GM10847 (cell line): ENCODE results near the gene FOXO3.

Source experiments
- POLR2A ChIP-seq: IDR thresholded peaks from 2 replicates; pipeline ENCODE4 v1.6.1; 2011; ENCODE audit not compliant: insufficient read length; ENCODE audit errors: extremely low read depth

The FOXO3 gene

DNA sequence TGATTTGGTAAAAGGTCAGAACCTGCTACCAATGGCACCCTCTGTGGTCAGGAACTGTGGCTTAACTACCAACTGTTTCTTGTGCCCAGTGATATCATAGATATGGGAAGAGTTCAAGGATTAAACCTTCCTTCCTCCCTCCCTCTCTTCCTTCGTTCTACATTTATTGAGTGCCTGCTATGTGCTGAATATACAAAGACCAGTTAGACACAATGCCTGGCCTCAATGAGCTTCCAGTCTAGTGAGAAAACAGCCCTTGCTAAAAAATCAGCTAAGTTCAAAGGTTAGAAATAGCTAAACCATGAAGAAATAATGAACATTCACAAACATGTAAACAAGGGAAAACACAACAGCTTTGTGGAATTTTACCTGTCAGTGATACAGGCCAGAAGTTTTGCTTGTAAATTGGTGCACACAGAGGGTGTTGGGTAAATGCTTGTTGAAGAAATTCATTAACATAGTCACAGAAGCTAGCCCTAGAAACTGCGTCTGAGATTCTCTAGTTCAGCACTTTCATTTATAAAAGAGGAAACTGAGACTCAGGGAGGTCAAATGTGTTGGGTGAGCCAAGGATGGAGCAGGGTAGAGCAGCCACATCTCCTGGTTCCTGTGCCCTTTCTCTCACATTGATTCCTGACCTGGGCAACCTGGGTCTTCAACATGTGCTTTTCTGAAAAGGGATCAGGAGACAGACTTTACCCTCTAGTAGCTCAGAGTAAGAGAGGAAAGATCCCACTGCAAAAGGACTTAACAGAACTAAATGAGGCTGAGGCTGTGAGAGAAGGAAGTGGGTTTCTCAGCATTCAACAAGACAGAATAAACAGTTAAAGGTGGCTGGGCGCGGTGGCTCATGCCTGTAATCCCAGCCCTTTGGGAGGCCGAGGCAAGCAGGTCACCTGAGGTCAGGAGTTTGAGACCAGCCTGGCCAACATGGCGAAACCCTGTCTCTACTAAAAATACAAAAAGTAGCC lies 14.4 kb upstream of the FOXO3 start:
- TF ChIP-seq POLR2A: no peak

DNA sequence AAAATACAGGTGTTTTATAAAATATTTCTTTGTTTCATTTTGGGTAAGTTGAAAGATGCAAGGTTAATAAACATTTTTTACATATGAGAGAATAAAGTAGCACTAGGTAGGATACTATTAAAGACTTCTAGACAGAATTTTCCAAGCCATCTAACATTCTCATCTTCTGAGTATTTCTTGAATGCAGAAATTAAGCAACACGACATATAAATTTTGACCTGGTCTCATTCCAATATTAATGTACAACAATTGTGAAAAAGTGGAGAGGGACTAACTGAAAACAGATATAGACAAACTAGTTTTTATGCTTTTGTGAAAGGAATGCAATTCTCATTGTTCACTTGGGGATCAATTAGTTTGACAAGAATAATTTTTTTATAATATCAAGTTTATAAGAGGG lies 11.5 kb upstream of the FOXO3 start:
- TF ChIP-seq POLR2A: no peak

DNA sequence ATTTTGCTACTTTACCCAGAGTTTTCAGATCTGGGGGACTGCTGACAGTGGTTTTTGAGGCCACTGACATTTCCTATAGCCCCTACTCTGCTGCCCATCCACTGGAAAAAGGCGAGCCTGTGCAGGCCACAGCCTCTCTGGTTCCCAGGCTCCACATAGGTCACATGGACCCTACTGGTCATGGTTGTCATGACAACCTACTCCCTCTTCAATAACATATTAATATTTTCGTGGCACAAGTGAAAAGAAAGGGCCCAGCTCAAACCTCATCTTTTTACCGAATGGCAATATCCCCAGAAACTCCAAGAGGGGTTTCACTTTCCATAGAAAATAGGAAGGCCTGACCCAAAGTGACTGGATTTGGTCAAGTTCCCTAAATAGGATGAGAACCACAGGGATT lies 11.0 kb upstream of the FOXO3 start:
- no peak for TF ChIP-seq POLR2A

GRCh38 chr6:108550256-108550655 lies 10.5 kb upstream of the FOXO3 start:
- no peak for TF ChIP-seq POLR2A

- no peak for TF ChIP-seq POLR2A
Measured at GRCh38 chr6:108555399-108556052, 5.2 kb upstream of the FOXO3 start.

- no peak for TF ChIP-seq POLR2A
Measured at GRCh38 chr6:108556250-108556649, 4.5 kb upstream of the FOXO3 start.

GRCh38 chr6:108556866-108557493 lies 3.7 kb upstream of the FOXO3 start:
- no peak for TF ChIP-seq POLR2A

DNA sequence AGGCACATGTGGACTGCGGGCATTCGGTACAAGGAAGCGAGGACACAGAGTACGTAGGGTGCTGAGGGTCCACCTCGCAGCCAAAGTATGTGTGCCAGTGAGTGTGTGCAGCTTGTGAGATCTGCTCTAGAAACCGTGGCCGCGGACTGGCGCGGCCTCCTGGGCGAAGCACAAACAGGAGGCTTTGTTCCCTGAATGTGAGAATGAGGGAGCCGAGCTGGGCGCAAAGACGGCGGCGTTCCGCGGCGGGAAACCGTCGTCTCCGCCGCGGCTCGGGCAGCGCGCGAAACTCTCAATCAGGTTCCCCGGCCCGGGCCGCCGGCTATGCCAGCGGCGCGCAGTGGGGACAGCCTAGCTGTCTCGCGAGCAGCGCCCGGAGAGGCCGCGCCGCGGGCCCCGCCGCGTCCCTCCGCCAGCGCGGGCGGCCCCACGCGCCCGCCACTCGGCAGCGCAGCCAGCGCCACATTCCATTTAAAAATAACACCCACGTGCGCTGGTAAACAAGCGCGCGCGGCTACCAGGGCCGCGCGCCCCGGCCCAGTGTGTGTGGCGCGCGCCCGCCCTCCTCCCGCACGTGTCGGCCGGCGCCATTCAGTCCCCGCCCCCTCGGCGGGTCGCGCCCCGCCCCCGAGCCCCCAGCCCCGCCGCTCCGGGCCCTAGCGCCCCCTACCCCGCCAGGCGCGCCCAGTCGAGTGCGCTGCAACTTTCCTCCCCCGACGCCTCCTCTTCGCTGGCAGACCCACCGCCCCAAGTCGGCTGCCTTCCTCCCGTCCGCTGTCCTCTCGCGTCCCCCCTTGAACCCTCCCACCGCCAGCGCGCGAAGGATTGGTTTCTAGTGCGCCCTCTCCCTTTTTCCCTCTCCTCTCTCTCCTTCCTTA lies 3.0 kb upstream of the FOXO3 start:
- TF ChIP-seq POLR2A: no peak

DNA sequence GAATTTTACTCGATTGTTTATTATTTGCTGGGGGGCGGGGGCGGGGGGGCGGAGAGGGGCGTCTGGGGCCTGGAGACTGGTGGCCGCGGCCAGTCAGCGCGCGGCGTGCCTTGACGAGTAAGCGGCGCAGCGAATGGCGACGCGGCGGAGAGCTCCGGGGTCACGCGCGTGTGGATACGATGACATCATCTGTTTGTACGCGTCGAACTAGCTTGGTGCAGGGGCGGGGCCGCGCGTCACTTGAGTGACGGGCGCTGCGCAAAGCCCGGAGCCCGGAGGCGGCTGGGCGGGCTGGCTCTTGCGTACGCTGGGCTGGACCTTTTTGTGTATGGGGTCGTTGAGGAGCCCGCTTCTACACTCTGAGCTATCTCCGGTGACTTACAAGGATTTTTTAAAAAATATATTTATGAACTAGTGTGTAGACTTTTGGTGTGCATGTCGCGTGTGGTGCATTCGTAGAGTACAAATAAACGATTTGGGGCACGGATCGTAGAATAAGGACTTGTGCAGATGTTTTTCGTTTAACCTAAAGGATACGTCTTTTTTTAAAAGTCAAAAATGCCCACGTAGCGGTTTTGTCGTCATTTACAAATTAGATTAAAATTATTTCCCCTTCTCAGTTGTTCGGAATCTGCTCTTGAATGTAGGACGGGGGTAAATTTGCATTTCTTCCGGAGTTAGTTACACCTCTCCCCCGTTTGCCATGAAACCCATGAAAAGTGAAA lies 2.2 kb upstream of the FOXO3 start:
- TF ChIP-seq POLR2A: no peak

DNA sequence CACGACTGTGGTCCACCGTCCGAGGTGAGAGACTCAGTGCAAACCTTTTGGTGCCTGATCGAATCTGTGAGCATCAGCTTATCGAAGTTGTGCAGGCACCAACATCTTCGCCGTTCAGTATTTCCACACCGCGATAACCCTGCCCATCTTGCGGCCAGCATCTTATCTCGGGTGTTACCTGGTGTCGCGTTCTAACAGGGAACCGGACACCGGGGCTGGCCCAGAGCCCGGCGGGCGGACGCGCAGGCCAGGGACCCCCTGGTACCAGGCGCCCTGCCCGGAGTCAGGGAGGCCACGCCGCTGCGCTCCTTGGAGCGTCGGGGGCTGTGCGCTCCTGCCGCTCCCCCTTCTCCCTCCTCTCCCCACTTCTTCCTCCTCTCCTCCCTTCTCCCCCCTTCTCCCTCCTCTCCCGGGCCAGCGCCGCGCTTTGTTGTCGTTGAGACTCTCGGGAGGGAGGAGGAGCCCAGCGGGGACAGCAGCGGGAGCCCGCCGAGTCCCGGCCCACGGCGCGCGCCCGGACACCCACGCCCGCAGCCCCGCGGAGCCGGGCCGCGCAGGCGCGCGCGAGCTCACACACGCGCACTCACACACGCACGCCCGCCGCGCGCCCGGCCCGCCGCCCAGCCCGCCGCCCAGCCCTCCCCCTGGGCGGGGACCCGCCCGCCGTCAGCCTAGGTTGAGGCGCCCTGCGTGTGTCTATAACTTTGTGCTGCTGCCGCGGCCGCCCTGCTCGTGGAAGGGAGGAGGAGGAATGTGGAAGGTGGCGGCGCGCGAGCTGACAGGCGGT lies 1.4 kb upstream of the FOXO3 start:
- TF ChIP-seq POLR2A: peak; percentile 16

DNA sequence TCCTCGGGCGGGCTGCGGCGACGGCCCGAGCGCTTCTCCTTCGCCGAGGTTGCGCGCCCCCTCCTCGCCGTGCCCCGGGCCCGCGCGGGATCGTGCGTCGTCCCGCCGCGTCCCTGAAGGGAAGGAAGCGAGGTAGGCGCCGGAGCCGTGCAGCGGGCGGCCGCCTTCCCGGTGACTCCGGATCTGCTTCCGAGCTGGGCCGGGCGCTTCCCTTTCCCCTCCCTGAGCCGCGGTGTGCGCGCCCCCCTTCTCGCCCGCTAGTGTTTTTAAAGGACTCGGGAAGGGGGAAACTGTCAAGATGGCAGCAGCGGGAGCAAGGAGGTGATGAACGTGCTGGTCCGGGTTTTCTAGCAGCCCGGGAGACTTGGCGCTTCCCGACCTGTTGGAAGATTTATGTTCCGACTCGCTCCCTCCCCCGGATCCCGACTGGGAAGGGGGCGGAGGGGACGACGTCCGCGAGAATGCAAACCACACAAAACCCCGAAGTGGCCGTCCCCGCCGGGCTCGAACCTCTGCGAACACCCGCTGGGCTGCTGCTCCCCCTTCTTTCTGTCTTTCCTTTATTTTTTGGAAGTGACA lies 744 bp upstream of the FOXO3 start:
- no peak for TF ChIP-seq POLR2A

DNA sequence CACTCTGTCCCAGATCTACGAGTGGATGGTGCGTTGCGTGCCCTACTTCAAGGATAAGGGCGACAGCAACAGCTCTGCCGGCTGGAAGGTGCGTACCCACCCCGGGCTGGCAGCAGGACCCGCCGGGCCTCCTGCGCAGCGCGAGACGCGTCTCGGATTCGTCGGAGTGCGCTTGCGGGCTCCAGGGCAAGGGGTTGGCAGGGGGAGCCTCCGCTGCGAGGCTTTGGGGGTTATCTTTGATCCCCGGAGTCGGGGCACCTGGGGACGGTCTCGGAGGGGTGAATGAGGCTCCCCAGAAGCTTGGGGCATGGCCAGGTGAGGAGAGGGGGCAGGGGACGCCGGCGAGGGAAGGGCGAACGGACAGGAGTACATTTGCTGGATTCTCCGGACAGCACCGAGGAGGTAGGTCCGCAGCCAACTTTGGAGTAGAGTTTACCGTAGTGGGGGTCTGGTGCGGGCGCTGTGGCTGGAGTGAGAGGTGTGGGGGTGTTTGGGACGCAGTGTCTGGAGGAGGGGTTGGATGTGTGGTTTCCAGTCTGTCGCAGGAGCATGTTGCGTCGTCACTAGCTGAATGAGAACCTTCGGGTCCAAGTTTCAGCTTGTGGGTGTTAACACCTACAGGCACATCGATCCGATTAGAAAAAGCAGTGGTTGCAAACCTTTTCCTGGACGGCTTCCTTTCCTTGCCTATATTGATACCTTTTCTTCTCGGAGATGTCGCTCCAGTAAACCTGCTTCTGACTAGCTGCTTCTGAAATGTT lies 1.2 kb downstream of the FOXO3 start:
- no peak for TF ChIP-seq POLR2A

GRCh38 chr6:108562503-108562993 lies 1.8 kb downstream of the FOXO3 start:
- no peak for TF ChIP-seq POLR2A

DNA sequence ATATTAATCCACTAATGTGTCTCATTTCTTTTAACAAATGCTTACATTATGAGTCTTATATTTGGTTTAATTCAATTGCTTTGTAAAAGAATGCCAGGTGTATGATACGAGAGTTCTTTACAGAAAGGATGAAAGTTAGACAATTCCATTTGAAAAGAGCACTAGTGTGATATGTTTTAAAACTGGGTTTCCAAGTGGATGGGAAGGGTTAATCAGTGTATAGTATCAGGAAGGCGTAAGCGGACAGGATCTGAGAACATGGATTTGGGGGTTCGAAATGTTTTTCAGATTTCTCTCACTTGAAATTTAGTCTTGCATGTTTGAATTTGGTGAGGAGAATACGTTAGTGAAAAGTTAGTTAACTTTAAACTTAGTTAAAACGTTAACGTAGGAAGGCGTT lies 2.6 kb downstream of the FOXO3 start:
- TF ChIP-seq POLR2A: no peak
